Globus pallidus (tissue), 1 donor: Measurements from ENCODE around the gene PAQR4.

Experiments used
- DNase-seq: peaks from one replicate; pipeline ENCODE4 v3.0.0-alpha.2; 2015; ENCODE audit warnings: low spot score

The PAQR4 gene

GRCh38 chr16:2946649-2947048, 22.5 kb upstream of the PAQR4 start:
- DNase-seq: no peak

GRCh38 chr16:2948807-2949704, 20.1 kb upstream of the PAQR4 start:
- DNase-seq: no peak

GRCh38 chr16:2949705-2950352, 19.3 kb upstream of the PAQR4 start:
- DNase-seq: no peak

GRCh38 chr16:2950353-2950724, 18.8 kb upstream of the PAQR4 start:
- no peak for DNase-seq

- no peak for DNase-seq
Observed at GRCh38 chr16:2950773-2951172, 18.4 kb upstream of the PAQR4 start.

- no peak for DNase-seq
Observed at GRCh38 chr16:2952679-2953078, 16.5 kb upstream of the PAQR4 start.

- no peak for DNase-seq
Observed at GRCh38 chr16:2953706-2954627, 15.2 kb upstream of the PAQR4 start.

GRCh38 chr16:2954656-2955381, 14.3 kb upstream of the PAQR4 start:
- DNase-seq: no peak

GRCh38 chr16:2955438-2955778, 13.7 kb upstream of the PAQR4 start:
- no peak for DNase-seq

- no peak for DNase-seq
Observed at GRCh38 chr16:2955779-2956578, 13.2 kb upstream of the PAQR4 start.

GRCh38 chr16:2956579-2956956, 12.6 kb upstream of the PAQR4 start:
- no peak for DNase-seq

GRCh38 chr16:2959206-2959605, 9.9 kb upstream of the PAQR4 start:
- no peak for DNase-seq

GRCh38 chr16:2960183-2961010, 8.8 kb upstream of the PAQR4 start:
- DNase-seq: no peak

- no peak for DNase-seq
Observed at GRCh38 chr16:2962334-2963073, 6.6 kb upstream of the PAQR4 start.

GRCh38 chr16:2963074-2963722, 6.0 kb upstream of the PAQR4 start:
- DNase-seq: no peak

- DNase-seq: no peak
Observed at GRCh38 chr16:2963723-2964474, 5.2 kb upstream of the PAQR4 start, which contains the start of gene KREMEN2. TSS of gene KREMEN2 (plus strand) at chr16:2964275. CDS start at chr16:2964521, 246 bp downstream.

- no peak for DNase-seq
Observed at GRCh38 chr16:2964475-2965336, 4.4 kb upstream of the PAQR4 start.
